GM18873 (cell line): Measurements from ENCODE around the gene INTS12.

Source experiments
- ATAC-seq: cut with Tn5 transposase; IDR thresholded peaks from one replicate; pipeline ENCODE4 v1.9.1; 2021; ENCODE audit warnings: mild to moderate bottlenecking, moderate library complexity, moderate number of reproducible peaks; ENCODE audit not compliant: unreplicated experiment, low FRiP score

The INTS12 gene

GRCh38 chr4:105634402-105635080 is 73.9 kb downstream of the INTS12 start:
- ATAC-seq: no peak

DNA sequence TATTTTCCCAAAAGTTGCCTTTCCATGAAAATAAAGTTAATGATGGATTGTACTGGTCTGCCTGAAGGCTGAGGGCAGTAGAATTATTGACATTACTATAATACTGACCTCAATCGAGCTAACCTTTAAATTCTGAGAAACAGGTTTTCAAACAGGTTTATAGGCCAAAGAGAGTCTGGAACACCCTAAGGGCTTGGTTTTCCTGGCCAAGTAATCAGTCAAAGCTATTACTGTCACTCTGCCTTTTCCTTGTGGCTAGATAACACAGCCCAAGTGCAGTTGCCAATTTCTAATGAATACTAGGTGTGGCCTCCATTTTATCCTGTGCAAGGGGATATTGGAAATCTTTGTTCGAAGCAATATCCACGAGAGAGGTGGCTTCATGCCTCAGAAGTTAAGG is 75.2 kb downstream of the INTS12 start:
- no peak for ATAC-seq
